GM06990 (cell line): ENCODE results near the gene ZDHHC3.

Experiments used
- DNase-seq: peaks from one replicate; pipeline ENCODE4 v3.0.0-alpha.2; 2011; ENCODE audit not compliant: insufficient read length; ENCODE audit errors: extremely low read depth
- H3K27me3 ChIP-seq: replicated peaks from 2 replicates; pipeline ENCODE4 v1.6.0; 2011; ENCODE audit warnings: low read length; ENCODE audit not compliant: control insufficient read depth, insufficient read depth
- H3K36me3 ChIP-seq: 2 replicates; pipeline ENCODE4 v1.5.1; 2011; ENCODE audit warnings: low read length; ENCODE audit not compliant: control insufficient read depth, insufficient read depth
- H3K4me3 ChIP-seq: replicated peaks from 2 replicates; pipeline ENCODE4 v1.5.1; 2011; ENCODE audit warnings: low read depth, mild to moderate bottlenecking, control low read depth, low read length
- CTCF ChIP-seq: IDR thresholded peaks from 2 replicates; pipeline ENCODE4 v1.5.1; 2011; ENCODE audit warnings: low read length, control low read depth, mild to moderate bottlenecking, inconsistent platforms; ENCODE audit not compliant: insufficient read depth, poor library complexity, severe bottlenecking

ZDHHC3 gene

GRCh38 chr3:44927371-44927770 is 48.6 kb downstream of the ZDHHC3 start:
- no peak for TF ChIP-seq CTCF
- Histone ChIP-seq H3K4me3 (no peak overlapping the region), H3K36me3 (peaks cover 21% of the 10 kb centered on the region), H3K27me3 (no peaks in the 10 kb centered on the region)
- DNase-seq = no peak

GRCh38 chr3:44926921-44927320 is 49.1 kb downstream of the ZDHHC3 start:
- H3K36me3 ChIP-seq = peaks cover 21% of the 10 kb centered on the region
- no peak for DNase-seq
- H3K27me3 ChIP-seq = no peaks in the 10 kb centered on the region
- no peak for TF ChIP-seq CTCF
- no peak overlapping the region for H3K4me3 ChIP-seq

- no peak for TF ChIP-seq CTCF
- DNase-seq = no peak
Observed at GRCh38 chr3:44926172-44926571, 49.8 kb downstream of the ZDHHC3 start.

GRCh38 chr3:44924457-44925084 is 51.4 kb downstream of the ZDHHC3 start:
- H3K4me3 ChIP-seq = no peak overlapping the region
- no peaks in the 10 kb centered on the region for H3K27me3 ChIP-seq
- no peak for TF ChIP-seq CTCF
- no peak for DNase-seq
- H3K36me3 ChIP-seq = peaks cover 17% of the 10 kb centered on the region

More at GRCh38 chr3:44926172-44926571, 49.8 kb downstream of the ZDHHC3 start:
- Histone ChIP-seq H3K27me3 (no peaks in the 10 kb centered on the region), H3K36me3 (peaks cover 18% of the 10 kb centered on the region), H3K4me3 (no peak overlapping the region)

- Histone ChIP-seq H3K36me3 (peaks cover 12% of the 10 kb centered on the region), H3K4me3 (no peak overlapping the region), H3K27me3 (no peaks in the 10 kb centered on the region)
- DNase-seq = no peak
- TF ChIP-seq CTCF = no peak
Observed at GRCh38 chr3:44923632-44924456, 52.1 kb downstream of the ZDHHC3 start.
